Karpas-422 (cell line): ENCODE measurements around the gene LACTBL1. TPM values are rescaled to one million over a fixed set of nuclear protein-coding genes. Genes with fewer than 3 reads are reported as not detected.

Experiments used
- DNase-seq: peaks from one replicate; pipeline ENCODE4 v3.0.0-alpha.2; 2015
- H2AFZ ChIP-seq: fragments of 200-600 bp; sonication (generic); 2 replicates; pipeline ENCODE4 v1.6.1; 2014; ENCODE audit warnings: antibody characterized with exemption, low read length, mixed read lengths
- H3K27ac ChIP-seq: fragments of 200-600 bp; sonication (generic); 2 replicates; pipeline ENCODE4 v1.5.1; 2014; ENCODE audit warnings: mild to moderate bottlenecking, low read length, moderate library complexity
- H3K27me3 ChIP-seq: fragments of 200-600 bp; sonication (generic); 2 replicates; pipeline ENCODE4 v1.6.1; 2014; ENCODE audit warnings: low read length, mixed read lengths
- H3K36me3 ChIP-seq: fragments of 200-600 bp; sonication (generic); 2 replicates; pipeline ENCODE4 v1.6.1; 2014; ENCODE audit warnings: low read length, mixed read lengths; ENCODE audit not compliant: insufficient read depth
- H3K4me1 ChIP-seq: fragments of 200-600 bp; sonication (generic); 2 replicates; pipeline ENCODE4 v1.6.1; 2014; ENCODE audit warnings: mild to moderate bottlenecking, low read length, mixed read lengths
- H3K4me2 ChIP-seq: fragments of 200-600 bp; sonication (generic); 2 replicates; pipeline ENCODE4 v1.6.1; 2014; ENCODE audit warnings: low read length, low read depth, mild to moderate bottlenecking; ENCODE audit not compliant: poor library complexity, severe bottlenecking
- H3K4me3 ChIP-seq: fragments of 200-600 bp; sonication (generic); 2 replicates; pipeline ENCODE4 v1.5.1; 2014; ENCODE audit warnings: mild to moderate bottlenecking, antibody characterized with exemption, low read length, mixed read lengths
- H3K79me2 ChIP-seq: fragments of 200-600 bp; sonication (generic); 2 replicates; pipeline ENCODE4 v1.6.1; 2014; ENCODE audit warnings: mild to moderate bottlenecking, low read length, mixed read lengths
- H3K9ac ChIP-seq: fragments of 200-600 bp; sonication (generic); 2 replicates; pipeline ENCODE4 v1.6.0; 2014; ENCODE audit warnings: low read length
- H3K9me2 ChIP-seq: fragments of 200-600 bp; sonication (generic), shearing (Covaris generic); replicated peaks from 2 replicates; pipeline ENCODE4 v1.6.0; 2014; ENCODE audit warnings: mild to moderate bottlenecking, low read length, moderate library complexity; ENCODE audit not compliant: insufficient read depth
- H3K9me3 ChIP-seq: fragments of 300-700, 200-600 bp; sonication (generic); 2 replicates; pipeline ENCODE4 v1.6.1; 2014; ENCODE audit warnings: low read length, mixed read lengths
- H4K20me1 ChIP-seq: fragments of 200-600 bp; sonication (generic); 2 replicates; pipeline ENCODE4 v1.6.1; 2014; ENCODE audit warnings: mild to moderate bottlenecking, antibody characterized with exemption, low read length, low read depth; ENCODE audit not compliant: insufficient read depth
- total RNA-seq: library from RNA; depleted of rRNA; stranded (reverse); fragments of >200 nt; shearing (Covaris generic); gene quantifications from 2 replicates; pipeline ENCODE4 v1.2.3, GENCODE V29; 2014; ENCODE audit warnings: low replicate concordance

LACTBL1 gene
- total RNA-seq, 1 experiment from 2014 or later, result not detected

DNA sequence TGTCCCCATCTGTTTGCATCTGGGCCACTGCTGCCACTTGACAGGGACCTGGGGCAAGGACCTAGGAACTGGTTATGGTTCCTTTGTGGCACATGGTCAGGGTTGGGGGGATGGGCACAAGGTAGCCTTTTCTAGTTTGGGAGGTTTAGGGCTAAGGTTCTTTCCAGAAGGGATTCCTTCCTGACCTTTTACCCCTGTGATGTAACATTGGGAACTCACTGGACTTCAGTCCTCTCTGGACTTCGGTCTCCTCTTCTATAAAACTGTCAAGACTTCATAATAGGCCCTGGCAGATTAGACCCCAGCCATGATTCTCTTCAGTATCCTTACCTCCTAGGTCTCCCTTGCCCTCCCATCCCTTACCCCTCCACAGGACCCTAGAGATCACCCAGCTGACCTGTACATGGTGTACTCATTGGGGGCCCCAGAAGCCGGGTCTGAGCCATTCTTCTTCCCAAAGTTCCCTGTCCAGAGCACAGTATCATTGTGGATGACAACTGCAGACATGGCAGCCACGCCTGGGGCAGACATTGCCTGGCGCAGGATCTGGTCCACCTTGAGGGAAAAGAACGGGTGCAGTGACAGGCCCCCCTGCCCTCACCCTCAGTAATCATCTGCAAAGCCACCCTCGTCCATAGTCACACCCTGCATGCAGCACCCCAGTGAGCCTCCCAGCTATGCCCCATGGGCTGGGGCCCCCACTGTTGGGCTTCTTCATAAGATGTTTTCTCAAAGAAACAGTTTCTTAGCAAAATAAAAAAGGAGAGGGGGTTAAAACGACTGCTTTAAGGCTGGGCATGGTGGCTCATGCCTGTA is 12.9 kb downstream of the LACTBL1 start:
- peaks cover 8% of the 10 kb centered on the region for H3K4me1 ChIP-seq

DNA sequence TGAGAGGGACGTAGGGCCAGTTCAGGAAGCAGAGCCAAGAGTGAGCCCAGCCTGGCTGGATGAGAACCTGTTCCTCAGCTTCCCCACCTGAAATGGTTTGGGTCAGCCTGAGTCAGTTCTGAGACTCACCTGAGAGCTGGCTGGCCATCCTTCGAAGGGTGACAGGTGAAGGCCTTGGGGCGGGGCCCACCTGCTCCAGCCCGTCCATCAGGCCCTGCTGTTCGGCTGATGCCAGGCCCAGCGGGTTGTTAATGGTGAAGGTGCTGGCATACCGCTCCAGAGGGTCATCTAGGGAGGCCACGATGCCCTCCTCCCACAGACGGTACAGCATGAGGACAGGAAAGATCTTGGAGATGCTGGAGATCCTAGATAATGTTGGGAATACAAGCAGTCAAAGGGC is 14.1 kb downstream of the LACTBL1 start:
- Histone ChIP-seq H3K27ac (no peak overlapping the region), H3K9me3 (no peaks in the 10 kb centered on the region), H2AFZ (no peak overlapping the region), H4K20me1 (no peaks in the 10 kb centered on the region), H3K27me3 (no peaks in the 10 kb centered on the region), H3K9ac (no peak overlapping the region), H3K79me2 (no peaks in the 10 kb centered on the region), H3K4me1 (peaks cover 8% of the 10 kb centered on the region), H3K4me2 (no peak overlapping the region), H3K9me2 (no peaks in the 10 kb centered on the region), H3K4me3 (no peak overlapping the region), H3K36me3 (no peaks in the 10 kb centered on the region)
- DNase-seq, result no peak

More for the DNA sequence above, 12.9 kb downstream of the LACTBL1 start:
- Histone ChIP-seq H3K9ac (no peak overlapping the region), H4K20me1 (no peaks in the 10 kb centered on the region), H2AFZ (no peak overlapping the region), H3K9me2 (no peaks in the 10 kb centered on the region), H3K27me3 (no peaks in the 10 kb centered on the region), H3K4me3 (no peak overlapping the region), H3K36me3 (no peaks in the 10 kb centered on the region), H3K4me2 (no peak overlapping the region), H3K79me2 (no peaks in the 10 kb centered on the region), H3K27ac (no peak overlapping the region), H3K9me3 (no peaks in the 10 kb centered on the region)
- DNase-seq, result no peak

DNA sequence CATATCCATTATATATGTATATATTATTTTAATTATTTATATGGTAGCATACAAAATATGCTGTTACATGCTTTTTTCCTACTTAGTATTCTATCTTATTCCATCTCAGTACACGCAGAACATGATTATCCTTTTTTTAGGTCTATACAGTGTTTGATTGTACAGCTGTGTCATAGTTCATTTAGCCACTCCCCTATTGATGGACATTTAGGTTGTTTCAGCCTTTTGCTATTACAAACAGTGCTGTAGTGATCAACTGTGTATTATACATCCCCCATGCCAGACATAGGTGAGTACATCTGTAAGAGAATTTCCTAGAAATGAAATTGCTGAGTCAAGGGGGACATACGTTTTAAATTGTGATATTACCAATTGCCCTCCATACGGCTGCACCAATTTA is 15.6 kb downstream of the LACTBL1 start:
- Histone ChIP-seq H4K20me1 (no peaks in the 10 kb centered on the region), H3K9me3 (no peaks in the 10 kb centered on the region), H3K9ac (no peak overlapping the region), H3K4me2 (no peak overlapping the region), H3K36me3 (no peaks in the 10 kb centered on the region), H3K79me2 (no peaks in the 10 kb centered on the region), H3K27me3 (no peaks in the 10 kb centered on the region), H3K27ac (no peak overlapping the region), H3K4me1 (peaks cover 8% of the 10 kb centered on the region), H3K9me2 (no peaks in the 10 kb centered on the region), H2AFZ (no peak overlapping the region), H3K4me3 (no peak overlapping the region)
- DNase-seq, result no peak

DNA sequence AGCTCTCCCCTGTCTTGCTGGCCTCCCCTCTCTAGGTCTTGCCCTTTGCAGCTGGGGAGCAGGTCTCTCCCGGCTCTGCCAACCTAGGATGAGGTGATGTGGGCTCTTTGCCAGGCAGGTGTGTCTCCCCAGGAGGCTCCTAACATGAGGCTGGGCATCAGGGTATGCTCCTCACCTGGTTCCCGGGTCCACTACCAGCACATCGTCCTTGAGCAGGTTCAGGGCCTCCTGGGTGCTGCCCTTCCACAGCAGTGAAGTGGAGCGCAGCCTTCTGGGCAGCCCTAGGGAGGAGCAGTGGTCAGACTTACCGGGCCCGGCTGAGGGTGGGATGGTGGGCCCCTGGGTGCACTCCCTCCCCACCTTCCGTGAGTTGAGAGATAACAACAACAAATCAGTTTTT is 17.5 kb downstream of the LACTBL1 start:
- Histone ChIP-seq H2AFZ (no peak overlapping the region), H3K9me3 (no peaks in the 10 kb centered on the region), H3K9me2 (no peaks in the 10 kb centered on the region), H3K4me3 (no peak overlapping the region), H3K36me3 (no peaks in the 10 kb centered on the region), H3K4me1 (peaks cover 8% of the 10 kb centered on the region), H3K27ac (no peak overlapping the region), H3K27me3 (no peaks in the 10 kb centered on the region), H3K4me2 (no peak overlapping the region), H3K9ac (no peak overlapping the region), H3K79me2 (no peaks in the 10 kb centered on the region), H4K20me1 (no peaks in the 10 kb centered on the region)
- no peak for DNase-seq

DNA sequence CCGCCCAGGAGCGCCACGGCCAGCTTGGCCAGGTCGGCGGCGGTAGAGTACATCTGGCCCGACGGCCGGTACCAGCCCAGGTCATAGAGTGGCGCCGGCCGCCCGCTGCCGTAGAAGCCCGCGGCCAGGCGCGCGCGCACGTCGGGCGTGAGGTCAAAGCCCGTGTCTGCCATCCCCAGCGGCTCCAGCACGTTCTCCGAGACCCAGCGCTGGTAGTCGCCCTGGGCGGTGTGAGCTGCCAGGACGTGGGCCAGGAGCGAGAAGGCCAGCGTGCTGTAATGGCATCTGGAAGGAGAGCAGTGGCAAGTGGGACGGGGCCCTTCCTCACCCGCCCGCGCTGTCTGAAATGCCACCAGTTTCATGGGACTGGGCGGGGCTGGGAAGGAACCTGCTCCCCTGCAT is 18.9 kb downstream of the LACTBL1 start:
- Histone ChIP-seq H3K4me2 (no peak overlapping the region), H3K27me3 (no peaks in the 10 kb centered on the region), H3K79me2 (no peaks in the 10 kb centered on the region), H3K27ac (no peak overlapping the region), H3K9me2 (no peaks in the 10 kb centered on the region), H3K9me3 (no peaks in the 10 kb centered on the region), H3K4me1 (0 out of 2 replicates have a peak, but pooled peaks cover under 1% of the 10 kb centered on the region), H4K20me1 (no peaks in the 10 kb centered on the region), H2AFZ (no peak overlapping the region), H3K36me3 (no peaks in the 10 kb centered on the region), H3K9ac (no peak overlapping the region), H3K4me3 (no peak overlapping the region)
- no peak for DNase-seq

DNA sequence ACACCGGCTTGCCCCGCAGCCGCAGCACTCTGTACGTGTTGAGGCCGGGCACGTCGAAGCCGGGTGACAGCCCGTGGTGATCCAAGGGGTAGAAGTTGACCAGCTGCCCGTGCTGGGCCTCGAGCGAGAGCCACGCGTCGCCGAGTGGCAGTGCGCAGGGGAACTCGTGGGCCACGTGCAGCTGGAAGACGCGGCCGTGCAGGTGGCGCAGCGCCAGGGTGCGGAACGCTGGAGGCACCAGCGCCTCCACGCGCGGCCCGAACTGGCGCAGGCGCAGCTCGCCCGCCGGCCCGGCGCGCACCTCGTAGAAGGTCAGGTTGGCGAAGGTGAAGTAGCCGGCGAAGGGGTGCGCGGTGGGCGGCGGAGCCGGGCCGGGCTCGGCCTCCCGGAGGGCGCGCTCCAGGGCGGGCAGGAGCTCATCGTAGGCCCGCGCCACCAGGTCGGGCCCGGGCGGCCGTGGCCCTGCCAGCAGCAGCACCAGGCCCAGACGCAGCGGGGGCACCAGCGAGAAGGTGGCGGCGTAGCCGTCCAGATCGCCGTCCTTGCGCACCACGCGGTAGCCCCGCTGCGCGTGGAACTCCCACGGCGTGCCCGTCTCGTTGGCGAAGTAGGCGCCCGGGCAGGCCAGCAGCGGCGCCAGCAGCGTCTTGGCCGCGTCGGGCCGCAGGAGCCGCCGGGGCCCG is 19.5 kb downstream of the LACTBL1 start:
- H3K4me2 ChIP-seq, result no peak overlapping the region

DNA sequence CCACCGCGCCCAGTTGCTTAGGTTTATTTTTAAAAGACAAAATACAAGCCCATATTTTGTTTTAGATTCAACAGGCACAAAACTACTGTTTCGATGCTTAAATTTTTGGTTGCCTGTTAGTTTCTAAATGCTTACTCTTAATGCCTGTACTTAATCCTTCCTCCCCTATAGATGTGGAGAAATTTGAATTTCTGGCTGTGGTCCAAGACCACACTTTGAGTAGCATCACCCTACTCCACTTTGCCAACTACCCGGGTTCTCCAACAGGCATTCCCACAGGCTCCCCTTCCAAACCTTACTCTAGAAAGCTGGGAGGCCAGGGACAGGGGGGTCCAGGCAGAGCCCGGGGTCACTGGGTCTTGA is 20.0 kb downstream of the LACTBL1 start:
- H3K4me1 ChIP-seq, result no peaks in the 10 kb centered on the region

More for the DNA sequence above, 19.5 kb downstream of the LACTBL1 start:
- Histone ChIP-seq H3K79me2 (no peaks in the 10 kb centered on the region), H4K20me1 (no peaks in the 10 kb centered on the region), H3K27me3 (no peaks in the 10 kb centered on the region), H3K9me2 (no peaks in the 10 kb centered on the region), H3K36me3 (no peaks in the 10 kb centered on the region), H3K4me3 (no peak overlapping the region), H2AFZ (no peak overlapping the region), H3K9ac (no peak overlapping the region), H3K9me3 (no peaks in the 10 kb centered on the region), H3K27ac (no peak overlapping the region), H3K4me1 (no peaks in the 10 kb centered on the region)
- DNase-seq, result no peak

DNA sequence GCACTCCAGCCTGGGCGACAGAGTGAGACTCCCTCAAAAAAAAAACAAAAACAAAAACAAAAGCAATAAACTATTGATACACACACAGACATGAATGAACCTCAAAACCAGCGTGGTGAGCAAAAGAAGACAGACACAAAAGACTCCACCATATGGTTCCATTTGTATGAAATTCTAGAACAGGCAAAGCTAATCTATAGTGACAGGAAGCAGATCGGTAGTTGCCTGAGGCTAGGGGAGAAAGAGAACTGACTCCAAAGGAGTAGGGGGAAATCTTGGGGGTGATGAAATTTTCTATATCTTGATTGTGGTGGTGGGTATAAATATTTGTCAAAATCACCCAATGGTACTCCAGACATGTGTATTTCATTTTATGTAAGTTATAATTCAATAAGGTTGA is 20.9 kb downstream of the LACTBL1 start:
- Histone ChIP-seq H3K27me3 (no peaks in the 10 kb centered on the region), H2AFZ (no peak overlapping the region), H4K20me1 (no peaks in the 10 kb centered on the region), H3K36me3 (no peaks in the 10 kb centered on the region), H3K9ac (no peak overlapping the region), H3K4me3 (no peak overlapping the region), H3K9me2 (no peaks in the 10 kb centered on the region), H3K9me3 (no peaks in the 10 kb centered on the region), H3K79me2 (no peaks in the 10 kb centered on the region), H3K4me1 (no peaks in the 10 kb centered on the region), H3K4me2 (no peak overlapping the region), H3K27ac (no peak overlapping the region)
- DNase-seq, result no peak

More for the DNA sequence above, 20.0 kb downstream of the LACTBL1 start:
- no peak overlapping the region for H3K4me2 ChIP-seq
- H3K9me2 ChIP-seq, result no peaks in the 10 kb centered on the region
- no peaks in the 10 kb centered on the region for H3K36me3 ChIP-seq
- H3K4me3 ChIP-seq, result no peak overlapping the region
- DNase-seq, result peak; percentile 46
- H3K27ac ChIP-seq, result no peak overlapping the region
- H3K27me3 ChIP-seq, result no peaks in the 10 kb centered on the region
- H2AFZ ChIP-seq, result no peak overlapping the region
- no peak overlapping the region for H3K9ac ChIP-seq
- H3K79me2 ChIP-seq, result no peaks in the 10 kb centered on the region
- H3K9me3 ChIP-seq, result no peaks in the 10 kb centered on the region
- H4K20me1 ChIP-seq, result no peaks in the 10 kb centered on the region
